Measurements from ENCODE around the gene CTDSPL.
"Not testable (repeated sequence)": the region's sequence is repeated elsewhere in the genome, so short reads cannot be mapped to it uniquely, and the experiment has no call there.

CTDSPL gene

GRCh38 chr3:37968813-37969595, 107.3 kb downstream of the CTDSPL start:
- DNase-seq (ENCODE audit: low read depth), result no peak

- DNase-seq (ENCODE audit: low read depth), result no peak
These were observed 108.0 kb downstream of the CTDSPL start for GRCh38 chr3:37969596-37970100.

GRCh38 chr3:37970802-37971201, 109.1 kb downstream of the CTDSPL start:
- no peak for DNase-seq (ENCODE audit: low read depth)

- no peak for DNase-seq (ENCODE audit: low read depth)
These were observed 109.8 kb downstream of the CTDSPL start for GRCh38 chr3:37971467-37971866.

- DNase-seq (ENCODE audit: low read depth), result not testable (repeated sequence)
These were observed 110.4 kb downstream of the CTDSPL start for GRCh38 chr3:37972056-37972455.

- DNase-seq (ENCODE audit: low read depth), result no peak
These were observed 111.8 kb downstream of the CTDSPL start for GRCh38 chr3:37973246-37974054.

- peak; percentile 30 for DNase-seq (ENCODE audit: low read depth)
These were observed 112.7 kb downstream of the CTDSPL start for GRCh38 chr3:37974121-37975083.

GRCh38 chr3:37979541-37980461, 118.1 kb downstream of the CTDSPL start:
- DNase-seq (ENCODE audit: low read depth), result no peak

GRCh38 chr3:37980462-37981347, 119.0 kb downstream of the CTDSPL start:
- DNase-seq (ENCODE audit: low read depth), result no peak

- DNase-seq (ENCODE audit: low read depth), result no peak
These were observed 119.6 kb downstream of the CTDSPL start for GRCh38 chr3:37981348-37981664.

GRCh38 chr3:37982331-37982730, 120.7 kb downstream of the CTDSPL start:
- DNase-seq (ENCODE audit: low read depth), result no peak

- no peak for DNase-seq (ENCODE audit: low read depth)
These were observed 122.4 kb downstream of the CTDSPL start for GRCh38 chr3:37984051-37984450.

- DNase-seq (ENCODE audit: low read depth), result no peak
These were observed 122.9 kb downstream of the CTDSPL start for GRCh38 chr3:37984596-37984995.

- no peak for DNase-seq (ENCODE audit: low read depth)
These were observed 124.1 kb downstream of the CTDSPL start for GRCh38 chr3:37985637-37986320.

GRCh38 chr3:37986479-37987314, 125.0 kb downstream of the CTDSPL start:
- DNase-seq (ENCODE audit: low read depth), result no peak

- no peak for DNase-seq (ENCODE audit: low read depth)
These were observed 125.6 kb downstream of the CTDSPL start for GRCh38 chr3:37987315-37987697.

GRCh38 chr3:37987751-37988179, 126.1 kb downstream of the CTDSPL start:
- DNase-seq (ENCODE audit: low read depth), result no peak

- not testable (repeated sequence) for DNase-seq (ENCODE audit: low read depth)
These were observed 126.7 kb downstream of the CTDSPL start for GRCh38 chr3:37988376-37988775.

Data from stimulated activated CD8-positive, alpha-beta memory T cell treated with anti-CD3 and anti-CD28 coated beads, Interleukin-7, amount 100 ng/mL, for 24 hours (primary cell).